ENCODE results near the gene ESYT1.
A peak's percentile ranks its signal among the peaks of the same experiment; 100 is the strongest.
"Not testable (repeated sequence)": the region's sequence is repeated elsewhere in the genome, so short reads cannot be mapped to it uniquely, and the experiment has no call there.

Gene ESYT1

GRCh38 chr12:56103823-56104108, 24.3 kb upstream of the ESYT1 start:
- no peak for DNase-seq (ENCODE audit: low read depth)

- DNase-seq (ENCODE audit: low read depth), result peak; percentile 98
Observed at GRCh38 chr12:56104109-56104814, 23.8 kb upstream of the ESYT1 start, which contains the start of gene PA2G4. Gene PA2G4, plus strand, starts transcription at chr12:56104559. Its CDS starts 179 bp downstream, at chr12:56104738.

- DNase-seq (ENCODE audit: low read depth), result no peak
Observed at GRCh38 chr12:56104815-56105608, 23.1 kb upstream of the ESYT1 start.

- DNase-seq (ENCODE audit: low read depth), result no peak
Observed at GRCh38 chr12:56105609-56105902, 22.5 kb upstream of the ESYT1 start.

- DNase-seq (ENCODE audit: low read depth), result no peak
Observed at GRCh38 chr12:56107242-56107641, 20.8 kb upstream of the ESYT1 start.

- DNase-seq (ENCODE audit: low read depth), result no peak
Observed at GRCh38 chr12:56110571-56110970, 17.5 kb upstream of the ESYT1 start.

GRCh38 chr12:56114084-56114483, 14.0 kb upstream of the ESYT1 start:
- no peak for DNase-seq (ENCODE audit: low read depth)

- DNase-seq (ENCODE audit: low read depth), result peak; percentile 33
Observed at GRCh38 chr12:56115329-56115728, 12.7 kb upstream of the ESYT1 start.

GRCh38 chr12:56116267-56117081, 11.6 kb upstream of the ESYT1 start, which contains the start of gene RPL41:
Gene RPL41, plus strand, starts transcription at chr12:56116633.
- peak; percentile 89 for DNase-seq (ENCODE audit: low read depth)

GRCh38 chr12:56117082-56117706, 10.9 kb upstream of the ESYT1 start:
- DNase-seq (ENCODE audit: low read depth), result not testable (repeated sequence)

- DNase-seq (ENCODE audit: low read depth), result peak; percentile 100
Observed at GRCh38 chr12:56117778-56118687, 10.0 kb upstream of the ESYT1 start, which contains the start of gene ZC3H10. Gene ZC3H10, plus strand, starts transcription at chr12:56118266. Its CDS starts 2,297 bp downstream, at chr12:56120563.

GRCh38 chr12:56118688-56119357, 9.2 kb upstream of the ESYT1 start:
- no peak for DNase-seq (ENCODE audit: low read depth)

- peak; percentile 92 for DNase-seq (ENCODE audit: low read depth)
Observed at GRCh38 chr12:56119361-56119796, 8.7 kb upstream of the ESYT1 start.

GRCh38 chr12:56120158-56120846, 7.8 kb upstream of the ESYT1 start:
- no peak for DNase-seq (ENCODE audit: low read depth)

GRCh38 chr12:56121204-56121870, 6.7 kb upstream of the ESYT1 start:
- no peak for DNase-seq (ENCODE audit: low read depth)

GRCh38 chr12:56122637-56123036, 5.4 kb upstream of the ESYT1 start:
- peak; percentile 22 for DNase-seq (ENCODE audit: low read depth)

GRCh38 chr12:56124133-56124532, 3.9 kb upstream of the ESYT1 start:
- no peak for DNase-seq (ENCODE audit: low read depth)

- no peak for DNase-seq (ENCODE audit: low read depth)
Observed at GRCh38 chr12:56126732-56127239, 1.3 kb upstream of the ESYT1 start.

GRCh38 chr12:56127485-56127887, 581 bp upstream of the ESYT1 start:
- DNase-seq (ENCODE audit: low read depth), result no peak
